Measurements from ENCODE around the gene VSX1.

DNA sequence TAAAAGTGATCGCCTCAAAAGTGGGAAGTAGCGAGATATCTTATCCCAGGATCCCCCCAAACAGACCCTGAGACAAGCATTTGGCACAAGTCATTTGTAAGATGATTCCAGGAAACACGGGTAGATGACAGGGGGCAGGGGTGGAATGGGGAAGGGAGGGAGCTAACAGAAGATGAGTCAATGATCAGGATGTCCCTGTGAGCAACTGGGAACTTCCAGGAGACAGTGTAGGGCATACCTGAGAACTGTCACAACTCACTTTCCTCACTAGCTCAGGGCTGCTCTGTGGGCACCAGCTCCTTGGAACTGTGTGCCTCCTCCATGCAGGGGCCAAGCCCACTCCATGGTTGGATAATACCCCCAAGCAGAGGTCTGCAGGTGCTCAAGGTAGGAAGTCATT is 38.5 kb upstream of the VSX1 start:
- TF ChIP-seq CTCF (IDR thresholded peaks at IDR 0.05) (no peak), POLR2A (IDR thresholded peaks at IDR 0.05) (no peak)
